Gastroesophageal sphincter (tissue), 3 donors: ENCODE data around the gene PABPN1L.

Experiments
- CTCF ChIP-seq, 4 experiments: fragments of 200-600 bp in 2 of 4; fragments of 450-650 bp in 2 of 4; sonication (generic) in 1 of 4; IDR thresholded peaks; one replicate each; pipeline ENCODE4 v1.5.1; 2017 to 2019; ENCODE audit warnings: antibody characterized with exemption in 4 of 4, mild to moderate bottlenecking in 2 of 4, moderate library complexity in 2 of 4
- POLR2AphosphoS5 ChIP-seq: sonication (generic); formaldehyde crosslinking; IDR thresholded peaks from one replicate; pipeline ENCODE4 v1.6.1; 2017; ENCODE audit warnings: antibody characterized with exemption

- TF ChIP-seq CTCF (IDR thresholded peaks at IDR 0.05) (no peak), POLR2AphosphoS5 (no peak)
These were observed 6.9 kb downstream of the PABPN1L start for GRCh38 chr16:88859381-88860091.
